K562 (cell line): ENCODE measurements around the gene SCYL1. TPM values are rescaled to one million over a fixed set of nuclear protein-coding genes. Genes with fewer than 3 reads are reported as not detected.

Experiments used
- BCOR ChIP-seq: fragments of 450-650 bp; IDR thresholded peaks from 2 replicates; pipeline ENCODE4 v1.6.1; 2016
- CBX8 ChIP-seq: fragments of 200-600 bp; sonication (generic); IDR thresholded peaks from 2 replicates; pipeline ENCODE4 v1.6.1; 2012; ENCODE audit warnings: borderline replicate concordance, mixed run types, low read depth, mild to moderate bottlenecking, moderate library complexity, mixed read lengths, low read length, control low read depth, inconsistent platforms; ENCODE audit not compliant: poor library complexity, severe bottlenecking; ENCODE audit errors: extremely low read depth
- CHD4 ChIP-seq: fragments of 200-600 bp; sonication (generic); IDR thresholded peaks from 3 replicates; pipeline ENCODE4 v1.6.1; 2012; ENCODE audit warnings: low read depth, mild to moderate bottlenecking, mixed read lengths, low read length, inconsistent platforms; ENCODE audit not compliant: insufficient read depth, insufficient replicate concordance, poor library complexity, severe bottlenecking
- ESRRB ChIP-seq: fragments of 250-450 bp; sonication (Bioruptor Pico); IDR thresholded peaks from 2 replicates; pipeline ENCODE4 v1.5.0; 2020; ENCODE audit warnings: mild to moderate bottlenecking, moderate library complexity, borderline replicate concordance
- ETS2 ChIP-seq: IDR thresholded peaks from 2 replicates; pipeline ENCODE4 v1.6.1; 2016; ENCODE audit warnings: borderline replicate concordance, missing genetic modification characterization, mild to moderate bottlenecking, moderate library complexity, missing compliant biosample characterization; ENCODE audit not compliant: poor library complexity, severe bottlenecking
- FOXA3 ChIP-seq, 2 experiments: fragments of 450-650 bp in 1 of 2; sonication (generic) in 1 of 2; formaldehyde crosslinking; IDR thresholded peaks in 1 of 2; conservative IDR thresholded peaks in 1 of 2; 2 replicates each; pipeline versions ENCODE4 v1.4.0 to v1.8.0; 2020 to 2022; ENCODE audit warnings: mild to moderate bottlenecking in 2 of 2, missing genetic modification reagents in 1 of 2
- HCFC1 ChIP-seq: IDR thresholded peaks from 2 replicates; pipeline ENCODE4 v1.6.1; 2012; ENCODE audit warnings: low read depth, low read length, improper control_type of control experiment
- KDM5B ChIP-seq: fragments of 200-600 bp; sonication (generic); IDR thresholded peaks from 2 replicates; pipeline ENCODE4 v1.6.1; 2012; ENCODE audit warnings: low read depth, mild to moderate bottlenecking, moderate library complexity, low read length, control low read depth, inconsistent platforms; ENCODE audit not compliant: insufficient replicate concordance
- PHF20 ChIP-seq: fragments of 450-650 bp; IDR thresholded peaks from 2 replicates; pipeline ENCODE4 v1.6.1; 2018; ENCODE audit not compliant: partially characterized antibody
- POLR2A ChIP-seq: fragments of 450-650 bp; conservative IDR thresholded peaks from 2 replicates; pipeline ENCODE4 v1.6.1; 2016
- RBM17 ChIP-seq: fragments of 200-400 bp; formaldehyde crosslinking; IDR thresholded peaks from 2 replicates; pipeline ENCODE4 v1.6.1; 2017; ENCODE audit warnings: low read depth, mild to moderate bottlenecking, low read length, borderline replicate concordance
- SIN3B ChIP-seq: fragments of 450-650 bp; IDR thresholded peaks from 2 replicates; pipeline ENCODE4 v1.6.1; 2017; ENCODE audit warnings: low read depth, mild to moderate bottlenecking, moderate library complexity
- SIX5 ChIP-seq, 2 experiments: IDR thresholded peaks; 2 replicates each; pipeline ENCODE4 v1.6.1; 2011; ENCODE audit warnings: low read length in 2 of 2, borderline replicate concordance in 1 of 2, low read depth in 1 of 2, mild to moderate bottlenecking in 1 of 2, moderate library complexity in 1 of 2; ENCODE audit not compliant: insufficient read depth in 1 of 2
- TAF15 ChIP-seq: fragments of 200-400 bp; formaldehyde crosslinking; IDR thresholded peaks from 2 replicates; pipeline ENCODE4 v1.6.1; 2017; ENCODE audit warnings: mild to moderate bottlenecking, low read depth, low read length, moderate library complexity
- TRIM28 ChIP-seq: fragments of 450-650 bp; IDR thresholded peaks from 2 replicates; pipeline ENCODE4 v1.6.1; 2017
- USF2 ChIP-seq: sonication (generic); formaldehyde crosslinking; IDR thresholded peaks from 2 replicates; pipeline ENCODE4 v1.5.0; 2020; ENCODE audit warnings: missing genetic modification reagents
- ZC3H11A ChIP-seq: IDR thresholded peaks from 2 replicates; pipeline ENCODE4 v1.6.1; 2012; ENCODE audit warnings: low read depth, low read length, improper control_type of control experiment
- ZNF12 ChIP-seq: sonication (generic); formaldehyde crosslinking; IDR thresholded peaks from 2 replicates; pipeline ENCODE4 v1.4.0; 2020; ENCODE audit warnings: mild to moderate bottlenecking, missing genetic modification reagents
- ZNF165 ChIP-seq: fragments of 250-450 bp; sonication (Bioruptor Pico); IDR thresholded peaks from 2 replicates; pipeline ENCODE4 v1.4.0; 2020; ENCODE audit warnings: borderline replicate concordance
- ZNF224 ChIP-seq: sonication (generic); formaldehyde crosslinking; IDR thresholded peaks from 2 replicates; pipeline ENCODE4 v1.8.0; 2022; ENCODE audit warnings: mild to moderate bottlenecking, missing genetic modification reagents
- ZNF561 ChIP-seq: fragments of 450-650 bp; formaldehyde crosslinking; conservative IDR thresholded peaks from 2 replicates; pipeline ENCODE4 v1.4.0; 2020; ENCODE audit warnings: mild to moderate bottlenecking, moderate library complexity
- ZNF830 ChIP-seq: fragments of 250-450 bp; sonication (Bioruptor Pico); IDR thresholded peaks from 2 replicates; pipeline ENCODE4 v1.5.0; 2021; ENCODE audit warnings: mild to moderate bottlenecking
- polyA plus RNA-seq, 8 experiments: library from polyadenylated mRNA; depleted of rRNA in 4 of 8; stranded (reverse) in 5 of 8; unstranded in 3 of 8; fragments of >200 nt; fragmentation: Nextera tagmentation in 2 of 8; fragmentation: Illumina TruSeq in 1 of 8; extraction: Ambion mirVana in 2 of 8; extraction: Trizol in 1 of 8; gene quantifications; 2 replicates each; pipeline versions ENCODE4 v1.2.1 to v1.2.3, GENCODE V29; 2011 to 2014; ENCODE audit warnings: inconsistent platforms in 1 of 8, missing spikeins in 1 of 8
- total RNA-seq, 7 experiments: library from RNA; depleted of rRNA in 6 of 7; stranded (reverse); fragments of >200 nt in 6 of 7; fragmentation: Illumina TruSeq in 2 of 7; extraction: Trizol in 2 of 7; gene quantifications; 2 replicates each; pipeline versions ENCODE4 v1.2.1 to v1.2.3, GENCODE V29; 2011 to 2021; ENCODE audit warnings: low replicate concordance in 1 of 7
- TF ChIP-seq, protein P1 (sequence below): IDR thresholded peaks from 3 replicates; pipeline ENCODE4 v1.6.1; 2011; ENCODE audit warnings: borderline replicate concordance, mild to moderate bottlenecking; ENCODE audit not compliant: insufficient read length, insufficient read depth
- TF ChIP-seq, protein P2 (sequence below): fragments of 450-650 bp; formaldehyde crosslinking; IDR thresholded peaks from 2 replicates; pipeline ENCODE4 v1.4.0; 2020; ENCODE audit warnings: mild to moderate bottlenecking, moderate library complexity

SCYL1 gene
- total and polyA plus RNA-seq, 9 of the 15 experiments (the other 6 are each of a cell fraction or from before 2014, with no cell fraction given) = 1.9 to 145 (median 57.6) TPM

- TF ChIP-seq USF2 (CRISPR knock-in tag) (no peak), ZC3H11A (no peak), POLR2A (peak; percentile 73), PHF20 (no peak), BCOR (peak; percentile 12; the same call in 1 of the 2 replicates), ZNF561 (CRISPR knock-in tag) (no peak), CBX8 (no peak), ESRRB (CRISPR knock-in tag) (no peak), KDM5B (peak; percentile 20), TRIM28 (no peak), ZNF830 (CRISPR knock-in tag) (no peak), FOXA3 (CRISPR knock-in tag; conservative IDR thresholded peaks at IDR 0.05 in 1 of 2, IDR thresholded peaks at IDR 0.05 in 1 of 2) (no peak), TAF15 (no peak), ZNF12 (CRISPR knock-in tag) (no peak), CHD4 (no peak), ZNF165 (CRISPR knock-in tag) (no peak), RBM17 (no peak), HCFC1 (peak; percentile 44; the same call in 1 of the 2 replicates), SIN3B (no peak), ZNF224 (CRISPR knock-in tag) (no peak), ETS2 (tag) (no peak), SIX5 (IDR thresholded peaks at IDR 0.05; ENCODE audit: borderline replicate concordance in 1 of 2, insufficient read depth in 1 of 2, low read depth in 1 of 2, low read length in 2 of 2) (no peak)
- TF ChIP-seq, protein P1, sequence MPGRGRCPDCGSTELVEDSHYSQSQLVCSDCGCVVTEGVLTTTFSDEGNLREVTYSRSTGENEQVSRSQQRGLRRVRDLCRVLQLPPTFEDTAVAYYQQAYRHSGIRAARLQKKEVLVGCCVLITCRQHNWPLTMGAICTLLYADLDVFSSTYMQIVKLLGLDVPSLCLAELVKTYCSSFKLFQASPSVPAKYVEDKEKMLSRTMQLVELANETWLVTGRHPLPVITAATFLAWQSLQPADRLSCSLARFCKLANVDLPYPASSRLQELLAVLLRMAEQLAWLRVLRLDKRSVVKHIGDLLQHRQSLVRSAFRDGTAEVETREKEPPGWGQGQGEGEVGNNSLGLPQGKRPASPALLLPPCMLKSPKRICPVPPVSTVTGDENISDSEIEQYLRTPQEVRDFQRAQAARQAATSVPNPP = no peak
- TF ChIP-seq, protein P2, sequence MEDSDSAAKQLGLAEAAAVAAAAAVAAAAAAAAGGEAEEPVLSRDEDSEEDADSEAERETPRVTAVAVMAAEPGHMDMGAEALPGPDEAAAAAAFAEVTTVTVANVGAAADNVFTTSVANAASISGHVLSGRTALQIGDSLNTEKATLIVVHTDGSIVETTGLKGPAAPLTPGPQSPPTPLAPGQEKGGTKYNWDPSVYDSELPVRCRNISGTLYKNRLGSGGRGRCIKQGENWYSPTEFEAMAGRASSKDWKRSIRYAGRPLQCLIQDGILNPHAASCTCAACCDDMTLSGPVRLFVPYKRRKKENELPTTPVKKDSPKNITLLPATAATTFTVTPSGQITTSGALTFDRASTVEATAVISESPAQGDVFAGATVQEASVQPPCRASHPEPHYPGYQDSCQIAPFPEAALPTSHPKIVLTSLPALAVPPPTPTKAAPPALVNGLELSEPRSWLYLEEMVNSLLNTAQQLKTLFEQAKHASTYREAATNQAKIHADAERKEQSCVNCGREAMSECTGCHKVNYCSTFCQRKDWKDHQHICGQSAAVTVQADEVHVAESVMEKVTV = no peak
Measured at GRCh38 chr11:65478388-65479183, 46.3 kb upstream of the SCYL1 start (continued).
